Testis (tissue), 3 donors: ENCODE data around the gene CCDC50. TPM values are rescaled to one million over a fixed set of nuclear protein-coding genes. Genes with fewer than 3 reads are reported as not detected.

Experiments used
- DNase-seq: peaks from one replicate; pipeline ENCODE4 v3.0.0-alpha.2; 2019
- H3K27ac ChIP-seq, 2 donors: fragments of 200-600 bp; sonication (generic); one replicate each; pipeline ENCODE4 v1.5.1; 2019
- H3K27me3 ChIP-seq: fragments of 200-600 bp; sonication (generic); one replicate; pipeline ENCODE4 v1.5.1; 2019
- H3K36me3 ChIP-seq: fragments of 200-600 bp; sonication (generic); one replicate; pipeline ENCODE4 v1.5.1; 2017; ENCODE audit warnings: low read depth; ENCODE audit errors: missing control alignments
- H3K4me1 ChIP-seq: fragments of 200-600 bp; sonication (generic); one replicate; pipeline ENCODE4 v1.5.1; 2019
- H3K4me3 ChIP-seq, 2 donors: fragments of 200-600 bp; sonication (generic); one replicate each; pipeline ENCODE4 v1.5.1; 2017 to 2019
- H3K9me3 ChIP-seq: fragments of 200-600 bp; sonication (generic); one replicate; pipeline ENCODE4 v1.5.1; 2017
- CTCF ChIP-seq, 3 experiments: fragments of 450-650 bp in 2 of 3; fragments of 200-600 bp in 1 of 3; sonication (generic) in 1 of 3; IDR thresholded peaks; one replicate each; pipeline ENCODE4 v1.5.1; 2016 to 2019; ENCODE audit warnings: antibody characterized with exemption in 3 of 3, mild to moderate bottlenecking in 2 of 3, moderate library complexity in 1 of 3
- POLR2A ChIP-seq: fragments of 450-650 bp; IDR thresholded peaks from one replicate; pipeline ENCODE4 v1.6.1; 2017; ENCODE audit warnings: antibody characterized with exemption, mild to moderate bottlenecking, moderate library complexity
- WGBS, 2 donors: methylation state at CpG; one replicate each; pipeline ENCODE4 v1.1.5; 2018; 5-methylcytosine and 5-hydroxymethylcytosine counted together
- intact Hi-C: fragments of 100-400 bp; cut with DNase I; formaldehyde crosslinking; loops from one replicate; pipeline ENCODE4 v1.15.1; 2023; ENCODE audit warnings: low total_unique reads
- polyA plus RNA-seq: library from polyadenylated mRNA; stranded (reverse); fragments of 350-450 nt; fragmentation: Illumina TruSeq; extraction: RNeasy Lipid Tissue Mini Kit (QIAGEN cat#74804); gene quantifications from one replicate; pipeline ENCODE4 v1.2.3, GENCODE V29; 2014; ENCODE audit warnings: low read depth, low replicate concordance; ENCODE audit not compliant: insufficient read depth
- total RNA-seq, 2 donors: library from RNA; depleted of rRNA; stranded (reverse); fragments of >200 nt; gene quantifications; one replicate each; pipeline ENCODE4 v1.2.3, GENCODE V29; 2016

Gene CCDC50
- total and polyA plus RNA-seq, 3 donors from 2014 or later, result 65.0 to 69.9 (median 68.2) TPM

DNA sequence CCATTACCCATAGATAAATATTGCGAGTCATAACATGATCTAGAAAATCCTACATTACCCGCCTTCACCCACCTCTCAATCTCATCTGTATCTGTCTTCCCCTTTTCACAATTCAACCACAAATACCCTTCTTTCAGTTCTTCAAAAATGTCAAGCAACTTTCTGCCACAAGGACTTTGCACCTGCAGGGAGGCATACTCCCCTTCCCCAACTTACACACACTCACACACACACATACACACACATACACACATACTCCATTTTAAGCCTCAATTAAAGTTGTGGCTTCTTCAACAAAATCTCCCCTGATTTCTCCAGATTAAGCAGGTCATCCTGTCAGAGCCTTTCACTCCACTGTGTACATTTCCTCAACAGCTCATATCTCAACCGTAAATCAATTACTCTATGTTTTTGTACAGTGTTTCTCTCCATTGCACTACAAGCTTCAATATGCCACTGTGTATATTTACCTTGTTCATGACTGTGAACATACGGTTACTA, 33.1 kb upstream of the CCDC50 start:
- Histone ChIP-seq H3K36me3 (no peaks in the 10 kb centered on the region), H3K27ac (no peak overlapping the region), H3K4me3 (no peak overlapping the region), H3K9me3 (no peaks in the 10 kb centered on the region), H3K27me3 (no peaks in the 10 kb centered on the region), H3K4me1 (no peaks in the 10 kb centered on the region)
- 68 to 78% methylated on average over 4 of the region's 4 CpGs for WGBS, 2 donors
- intact Hi-C loops, result no loop called here
- DNase-seq, result no peak
- TF ChIP-seq POLR2A (no peak), CTCF (IDR thresholded peaks at IDR 0.05) (no peak)

DNA sequence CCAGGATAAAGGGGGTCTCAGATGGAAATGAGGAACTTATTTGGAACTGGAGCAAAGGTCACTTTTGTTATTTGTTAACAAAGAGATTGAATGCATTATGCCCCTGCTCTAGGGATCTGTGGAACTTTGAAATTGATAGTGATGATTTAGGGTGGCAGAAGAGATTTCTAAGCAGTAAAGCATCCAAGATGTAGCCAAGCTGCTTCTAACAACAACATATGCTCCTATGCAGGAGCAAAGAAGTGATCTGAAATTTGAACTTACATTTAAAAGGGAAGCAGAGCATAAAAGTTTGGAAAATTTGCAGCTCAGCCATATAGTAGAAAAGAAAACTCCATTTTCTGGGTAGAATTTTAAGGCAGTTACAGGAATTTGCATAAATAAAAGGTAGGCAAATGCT, 30.3 kb upstream of the CCDC50 start:
- no peak for DNase-seq
- Histone ChIP-seq H3K36me3 (no peaks in the 10 kb centered on the region), H3K4me3 (no peak overlapping the region), H3K27ac (no peak overlapping the region), H3K4me1 (no peaks in the 10 kb centered on the region), H3K9me3 (no peaks in the 10 kb centered on the region), H3K27me3 (no peaks in the 10 kb centered on the region)
- intact Hi-C loops, result no loop called here
- no peak for TF ChIP-seq CTCF (IDR thresholded peaks at IDR 0.05)

- no peak for TF ChIP-seq POLR2A
- no peak for TF ChIP-seq CTCF (IDR thresholded peaks at IDR 0.05)
- no peak overlapping the region for H3K4me3 ChIP-seq
- no peaks in the 10 kb centered on the region for H3K36me3 ChIP-seq
- DNase-seq, result no peak
- H3K27me3 ChIP-seq, result no peaks in the 10 kb centered on the region
- WGBS, 2 donors, result 75 to 79% methylated on average over 1 of the region's 1 CpG
- intact Hi-C loops, result no loop called here
- no peak overlapping the region for H3K27ac ChIP-seq
- H3K4me1 ChIP-seq, result no peaks in the 10 kb centered on the region
- no peaks in the 10 kb centered on the region for H3K9me3 ChIP-seq
These were observed 28.8 kb upstream of the CCDC50 start for GRCh38 chr3:191300422-191300821.

- TF ChIP-seq POLR2A (no peak), CTCF (IDR thresholded peaks at IDR 0.05) (no peak)
- Histone ChIP-seq H3K27me3 (no peaks in the 10 kb centered on the region), H3K4me1 (no peaks in the 10 kb centered on the region), H3K4me3 (no peak overlapping the region), H3K27ac (no peak overlapping the region), H3K36me3 (no peaks in the 10 kb centered on the region), H3K9me3 (no peaks in the 10 kb centered on the region)
- DNase-seq, result no peak
- intact Hi-C loops, result no loop called here
- WGBS, 2 donors, result 89% methylated on average over 1 of the region's 1 CpG
These were observed 28.2 kb upstream of the CCDC50 start for GRCh38 chr3:191301017-191301416.

- no peaks in the 10 kb centered on the region for H3K36me3 ChIP-seq
- no peaks in the 10 kb centered on the region for H3K4me1 ChIP-seq
- WGBS, 2 donors, result 92% methylated on average over 5 of the region's 5 CpGs
- TF ChIP-seq POLR2A (no peak), CTCF (IDR thresholded peaks at IDR 0.05) (no peak)
- H3K27ac ChIP-seq, result no peak overlapping the region
- no peak for DNase-seq
- no peak overlapping the region for H3K4me3 ChIP-seq
- H3K27me3 ChIP-seq, result no peaks in the 10 kb centered on the region
- no peaks in the 10 kb centered on the region for H3K9me3 ChIP-seq
- intact Hi-C loops, result no loop called here
These were observed 27.3 kb upstream of the CCDC50 start for GRCh38 chr3:191301782-191302411.
